ENCODE results near the gene SCN1A. TPM values are rescaled to one million over a fixed set of nuclear protein-coding genes. Genes with fewer than 3 reads are reported as not detected.

SCN1A gene
- total RNA-seq, 2 donors from 2014 or later: not detected

- Histone ChIP-seq H3K4me1 (ENCODE audit: control insufficient read depth in 1 of 2, low read depth in 2 of 2) (no peaks in the 10 kb centered on the region), H3K36me3 (no peaks in the 10 kb centered on the region), H3K27me3 (replicated peaks; ENCODE audit: insufficient read depth) (no peaks in the 10 kb centered on the region), H3K4me3 (no peak overlapping the region), H3K27ac (no peak overlapping the region), H3K9me3 (no peaks in the 10 kb centered on the region)
- ATAC-seq (ENCODE audit: insufficient number of reproducible peaks, low FRiP score, low read depth): no peak
- no peak for DNase-seq (ENCODE audit: low spot score)
- TF ChIP-seq CTCF (IDR thresholded peaks at IDR 0.05): no peak
Measured at GRCh38 chr2:166126007-166126639, 1.7 kb downstream of the SCN1A start.

GRCh38 chr2:166125557-166125956, 2.3 kb downstream of the SCN1A start:
- ATAC-seq (ENCODE audit: insufficient number of reproducible peaks, low FRiP score, low read depth) (no peak), DNase-seq (ENCODE audit: low spot score) (no peak)
- H3K4me3 ChIP-seq: no peak overlapping the region
- no peaks in the 10 kb centered on the region for H3K9me3 ChIP-seq
- H3K4me1 ChIP-seq (ENCODE audit: control insufficient read depth in 1 of 2, low read depth in 2 of 2): no peaks in the 10 kb centered on the region
- H3K27me3 ChIP-seq (replicated peaks; ENCODE audit: insufficient read depth): no peaks in the 10 kb centered on the region
- H3K36me3 ChIP-seq: no peaks in the 10 kb centered on the region
- no peak for TF ChIP-seq CTCF (IDR thresholded peaks at IDR 0.05)
- H3K27ac ChIP-seq: no peak overlapping the region

GRCh38 chr2:166118180-166118579, 9.6 kb downstream of the SCN1A start:
- Histone ChIP-seq H3K4me3 (no peak overlapping the region), H3K4me1 (ENCODE audit: control insufficient read depth in 1 of 2, low read depth in 2 of 2) (no peaks in the 10 kb centered on the region), H3K27me3 (replicated peaks; ENCODE audit: insufficient read depth) (no peaks in the 10 kb centered on the region), H3K27ac (no peak overlapping the region), H3K36me3 (no peaks in the 10 kb centered on the region), H3K9me3 (no peaks in the 10 kb centered on the region)
- no peak for TF ChIP-seq CTCF (IDR thresholded peaks at IDR 0.05)
- ATAC-seq (ENCODE audit: insufficient number of reproducible peaks, low FRiP score, low read depth) (no peak), DNase-seq (ENCODE audit: low spot score) (no peak)

- H3K27ac ChIP-seq: no peak overlapping the region
- H3K4me1 ChIP-seq (ENCODE audit: control insufficient read depth in 1 of 2, low read depth in 2 of 2): no peaks in the 10 kb centered on the region
- H3K9me3 ChIP-seq: no peaks in the 10 kb centered on the region
- ATAC-seq (ENCODE audit: insufficient number of reproducible peaks, low FRiP score, low read depth): no peak
- DNase-seq (ENCODE audit: low spot score): no peak
- H3K36me3 ChIP-seq: no peaks in the 10 kb centered on the region
- H3K4me3 ChIP-seq: no peak overlapping the region
- no peaks in the 10 kb centered on the region for H3K27me3 ChIP-seq (replicated peaks; ENCODE audit: insufficient read depth)
- TF ChIP-seq CTCF (IDR thresholded peaks at IDR 0.05): no peak
Measured at GRCh38 chr2:166117491-166117890, 10.3 kb downstream of the SCN1A start.

GRCh38 chr2:166115589-166115988, 12.2 kb downstream of the SCN1A start:
- DNase-seq (ENCODE audit: low spot score): no peak
- no peaks in the 10 kb centered on the region for H3K4me1 ChIP-seq (ENCODE audit: control insufficient read depth in 1 of 2, low read depth in 2 of 2)
- ATAC-seq (ENCODE audit: insufficient number of reproducible peaks, low FRiP score, low read depth): no peak
- no peak overlapping the region for H3K27ac ChIP-seq
- H3K36me3 ChIP-seq: no peaks in the 10 kb centered on the region
- TF ChIP-seq CTCF (IDR thresholded peaks at IDR 0.05): no peak
- H3K4me3 ChIP-seq: no peak overlapping the region
- peaks cover 8% of the 10 kb centered on the region for H3K9me3 ChIP-seq
- no peaks in the 10 kb centered on the region for H3K27me3 ChIP-seq (replicated peaks; ENCODE audit: insufficient read depth)

Data from thoracic aorta (tissue), 2 donors.